SIG-M5 treated with dmso at 0.1 percent for 504 hours (cell line): ENCODE measurements around the gene CLCN1.

Source experiments
- DNase-seq: peaks from one replicate; lab custom pipeline; 2025; ENCODE audit not compliant: unreplicated experiment; lab: John Stamatoyannopoulos, UW

The CLCN1 gene

DNA sequence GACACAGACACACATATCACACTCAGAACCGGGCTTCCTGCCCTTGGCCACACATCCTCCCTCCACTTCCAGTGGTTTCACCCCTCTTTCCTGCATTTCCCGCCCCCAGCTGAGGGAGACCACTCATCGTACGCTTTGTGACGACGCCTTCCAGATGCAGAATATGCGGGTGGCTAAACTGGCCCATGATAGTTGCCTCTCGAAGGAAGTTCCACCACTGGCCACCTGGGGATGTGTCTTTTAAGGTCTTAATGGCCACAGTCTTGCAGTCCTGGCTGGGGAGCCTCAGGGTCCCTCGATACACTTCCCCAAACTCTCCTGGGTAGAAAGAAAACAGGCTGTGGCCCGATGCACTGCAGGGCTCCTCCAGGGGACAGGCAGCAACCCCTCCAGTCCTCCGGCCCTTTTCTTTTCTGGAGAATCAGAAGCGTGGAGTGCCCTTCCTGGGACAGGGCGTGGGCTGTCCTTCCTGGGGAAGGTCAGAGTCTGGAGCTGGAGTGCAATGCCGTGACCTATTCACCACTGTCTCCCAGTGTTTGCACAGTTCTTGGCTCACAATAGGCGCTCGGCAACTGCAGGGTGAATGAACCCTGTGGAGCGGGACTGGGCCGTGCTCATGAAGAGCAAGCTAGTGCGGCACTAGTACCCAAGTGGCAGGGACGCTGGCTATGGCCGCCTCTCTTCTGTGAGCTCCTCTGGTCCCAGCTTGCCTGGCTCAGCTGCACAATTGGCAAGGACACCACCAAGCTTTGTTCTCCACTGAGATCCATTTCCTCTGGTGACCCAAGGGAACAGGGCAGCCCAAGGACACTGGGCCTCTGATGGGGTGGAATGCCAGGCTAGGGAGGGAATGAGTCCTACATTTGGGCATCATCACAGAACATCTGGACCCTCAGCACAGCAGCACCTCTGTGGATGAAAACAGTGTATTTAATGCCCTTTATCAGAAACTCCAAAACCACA, 79.6 kb downstream of the CLCN1 start:
- DNase-seq = no peak

DNA sequence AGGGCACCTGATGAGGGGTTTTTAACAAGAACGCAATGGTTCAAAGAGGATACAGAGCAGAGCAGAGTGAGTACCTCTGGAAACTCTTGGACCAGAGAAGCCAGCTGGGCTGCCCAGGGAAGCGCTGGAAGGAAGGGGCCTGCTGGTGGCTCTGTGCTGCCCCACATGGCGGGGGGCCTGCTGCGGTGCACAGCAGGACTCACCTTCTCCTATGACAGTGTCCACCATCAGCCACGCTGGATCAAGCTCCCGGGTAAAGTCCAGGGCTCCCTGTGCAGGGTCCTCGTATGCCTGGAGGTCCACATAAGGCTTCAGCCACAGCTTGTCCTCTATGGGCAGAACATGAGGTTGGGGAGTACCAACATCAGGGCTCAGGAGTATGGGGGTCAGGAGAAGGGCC, 80.3 kb downstream of the CLCN1 start:
- no peak for DNase-seq

DNA sequence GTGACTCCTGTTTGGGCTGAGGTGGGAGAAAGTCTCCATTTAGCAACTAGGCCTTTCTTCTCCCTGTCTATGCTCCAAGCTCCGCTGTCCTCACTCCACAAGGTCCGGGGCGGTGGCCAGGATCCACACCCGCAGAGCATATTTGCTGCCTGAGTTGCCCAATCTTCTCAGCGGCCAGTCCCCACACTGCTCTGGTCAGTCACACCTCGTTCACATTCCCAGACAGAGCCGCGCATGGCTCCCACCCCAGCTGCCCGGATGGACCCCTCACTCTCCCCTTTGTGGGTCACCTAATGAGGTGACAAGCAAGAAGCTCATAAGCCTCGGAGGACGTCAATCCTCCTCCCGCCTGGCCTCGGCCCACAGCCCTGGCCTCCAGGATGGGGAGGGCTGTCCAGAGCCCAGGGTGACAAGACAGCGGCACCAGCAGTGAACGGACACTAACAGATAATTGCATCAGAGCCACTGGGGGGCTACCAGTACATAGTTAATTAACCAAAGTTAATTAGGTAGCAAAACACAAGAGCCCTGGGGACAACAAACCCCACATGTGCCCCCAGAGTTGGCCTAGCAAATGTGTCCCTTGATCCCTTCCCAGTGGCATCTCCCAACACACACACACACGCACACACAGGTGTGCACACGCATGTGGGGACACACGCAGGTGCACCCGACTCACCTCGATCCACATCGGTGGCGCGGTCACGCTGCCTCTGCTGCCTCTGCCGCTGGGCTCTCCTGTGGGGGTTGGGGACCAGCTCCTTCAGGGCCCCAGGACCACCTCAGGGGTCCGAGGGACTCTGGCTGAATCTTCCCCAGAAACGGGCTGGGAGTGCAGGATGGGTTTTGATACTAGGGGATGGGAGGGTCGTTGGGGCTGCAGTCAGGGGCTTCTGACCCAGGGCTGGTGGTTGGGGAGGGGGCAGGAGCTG, 81.0 kb downstream of the CLCN1 start:
- no peak for DNase-seq

DNA sequence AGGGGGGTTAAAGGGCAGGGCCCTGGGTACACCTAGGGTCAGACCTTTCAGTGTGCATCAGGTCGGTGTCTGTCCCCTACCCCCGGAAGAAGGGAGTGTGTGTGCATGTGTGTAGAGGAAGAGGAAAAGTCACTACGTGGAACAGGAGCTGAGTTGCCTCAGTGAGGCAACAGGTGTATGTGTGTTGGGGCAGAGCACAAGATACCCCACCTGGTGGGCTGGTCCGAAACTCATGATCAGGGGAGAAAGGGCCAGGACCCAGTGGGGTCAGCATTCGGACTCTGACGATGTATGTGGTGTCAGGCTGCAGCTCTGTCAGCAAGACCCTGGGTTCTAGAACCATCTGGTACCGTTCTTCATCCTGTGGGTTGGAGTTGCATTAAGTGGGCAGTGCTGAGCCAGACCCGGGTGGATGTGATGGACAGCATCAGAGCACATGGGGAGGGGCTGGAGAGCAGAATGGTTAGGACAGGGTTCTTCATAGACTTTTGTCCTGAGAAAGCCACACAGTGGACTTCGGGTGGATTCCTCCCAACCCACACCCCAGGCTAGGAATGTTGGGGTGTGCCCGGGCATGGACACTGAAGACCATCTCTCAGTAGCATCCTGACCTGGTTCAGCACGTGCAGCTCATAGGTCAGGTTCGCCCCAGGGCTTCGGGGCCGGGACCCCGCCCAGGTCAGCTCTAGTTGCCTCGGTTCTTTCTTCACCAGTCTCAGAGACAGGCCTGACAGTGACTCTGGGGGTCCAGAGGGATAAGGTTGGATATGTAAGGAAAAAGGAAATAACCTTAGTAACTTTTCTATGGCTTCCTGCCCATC, 82.0 kb downstream of the CLCN1 start:
- DNase-seq = no peak

DNA sequence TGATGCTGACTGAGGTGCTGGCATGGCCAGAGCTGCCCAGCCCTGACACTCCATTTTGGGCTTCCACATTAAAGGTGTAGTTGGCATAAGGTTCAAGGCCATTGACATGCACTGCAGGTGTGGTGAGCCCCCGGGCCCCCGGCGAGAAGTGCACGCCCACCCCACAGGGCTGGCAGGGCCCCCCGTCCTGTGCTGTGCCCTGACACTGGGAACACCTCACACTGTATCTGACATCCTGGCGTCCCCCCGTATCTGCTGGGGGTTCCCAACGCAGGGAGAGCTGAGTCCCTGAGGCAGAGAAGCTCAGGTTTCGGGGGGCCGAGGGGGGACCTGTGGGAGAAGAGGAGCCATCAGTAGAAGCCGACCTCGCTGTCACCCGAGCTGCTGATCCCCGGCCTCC, 82.7 kb downstream of the CLCN1 start:
- DNase-seq = no peak

DNA sequence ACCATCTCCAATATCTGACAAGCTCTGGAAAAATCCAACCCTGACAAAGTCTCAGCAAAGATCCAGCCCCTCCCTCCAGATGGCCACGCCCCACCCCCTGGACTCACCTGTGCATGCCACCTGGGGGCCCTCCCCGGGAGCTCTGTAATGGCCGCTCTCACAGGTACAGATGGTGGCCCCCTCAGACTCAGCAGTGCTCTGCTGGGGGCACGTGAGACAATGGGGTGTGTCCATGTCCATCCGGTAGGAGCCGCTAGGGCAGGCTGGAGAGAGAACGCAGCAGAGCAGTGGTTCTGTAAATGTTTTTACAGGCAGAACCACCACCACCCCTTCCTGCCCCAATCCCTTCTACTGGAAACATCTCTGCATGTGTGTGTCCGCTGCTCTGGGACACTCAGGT, 83.2 kb downstream of the CLCN1 start:
- DNase-seq = no peak

DNA sequence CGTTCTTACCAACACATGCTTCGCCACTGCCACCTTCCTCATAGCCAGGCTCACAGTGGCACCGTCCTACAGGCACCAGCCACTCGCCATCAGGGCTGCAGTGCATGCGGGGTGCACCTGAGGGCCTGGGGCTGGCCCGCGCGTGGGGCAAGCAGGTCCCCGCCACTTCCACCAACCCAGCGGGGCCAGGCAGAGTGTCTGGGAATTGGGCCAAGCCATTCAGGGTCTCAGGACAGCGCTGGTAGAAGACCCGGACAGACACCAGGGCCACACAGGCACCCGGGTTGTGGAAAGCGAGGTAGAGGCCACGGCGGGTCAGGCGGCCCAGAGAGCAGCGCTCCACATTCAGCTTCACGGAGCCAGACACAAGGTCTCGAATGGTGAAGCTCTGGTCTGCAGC, 83.7 kb downstream of the CLCN1 start:
- no peak for DNase-seq

DNA sequence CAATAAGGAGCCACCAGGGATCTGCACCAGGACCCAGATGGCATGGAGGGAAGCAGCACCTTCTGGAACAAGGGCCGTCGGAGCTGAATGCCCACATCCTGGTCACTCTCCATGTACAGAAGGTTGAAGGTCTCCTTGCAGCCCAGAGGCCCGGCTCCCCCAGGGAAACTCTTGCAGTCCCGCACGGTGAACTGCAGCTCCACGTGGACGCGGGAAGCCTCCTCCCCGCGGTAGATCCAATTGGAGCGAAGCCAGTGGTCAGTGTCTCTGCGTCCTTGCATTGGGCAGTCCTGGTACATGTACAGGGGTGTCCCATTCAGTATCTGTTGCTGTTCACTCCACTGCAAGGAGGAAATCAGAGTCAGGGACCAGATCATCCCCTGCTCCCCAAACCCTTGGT, 85.4 kb downstream of the CLCN1 start:
- no peak for DNase-seq
